GM21390 (cell line): ENCODE data around the gene HIVEP1.

ENCODE experiments used
- ATAC-seq: cut with Tn5 transposase; IDR thresholded peaks from one replicate; pipeline ENCODE4 v1.9.1; 2021; ENCODE audit not compliant: unreplicated experiment

Gene HIVEP1

DNA sequence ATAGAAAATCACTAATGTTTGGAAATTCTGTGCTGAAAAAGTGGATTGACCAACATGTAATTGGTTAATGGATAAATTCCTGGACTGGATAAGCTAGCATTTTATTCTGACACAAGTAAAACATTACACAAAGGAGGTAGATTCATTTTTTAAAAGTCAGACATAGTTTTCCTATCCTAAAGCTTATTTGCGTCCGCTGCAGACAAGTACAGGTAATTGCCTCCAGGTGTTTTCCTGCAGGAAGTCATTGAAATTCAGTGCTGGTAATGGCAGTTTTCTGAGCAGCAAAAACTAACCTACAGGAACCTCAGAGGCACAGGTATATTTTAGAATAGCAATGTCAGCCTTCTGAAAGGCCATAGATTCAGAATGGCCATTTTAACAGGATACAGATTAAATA lies 20.0 kb upstream of the HIVEP1 start:
- ATAC-seq: no peak

DNA sequence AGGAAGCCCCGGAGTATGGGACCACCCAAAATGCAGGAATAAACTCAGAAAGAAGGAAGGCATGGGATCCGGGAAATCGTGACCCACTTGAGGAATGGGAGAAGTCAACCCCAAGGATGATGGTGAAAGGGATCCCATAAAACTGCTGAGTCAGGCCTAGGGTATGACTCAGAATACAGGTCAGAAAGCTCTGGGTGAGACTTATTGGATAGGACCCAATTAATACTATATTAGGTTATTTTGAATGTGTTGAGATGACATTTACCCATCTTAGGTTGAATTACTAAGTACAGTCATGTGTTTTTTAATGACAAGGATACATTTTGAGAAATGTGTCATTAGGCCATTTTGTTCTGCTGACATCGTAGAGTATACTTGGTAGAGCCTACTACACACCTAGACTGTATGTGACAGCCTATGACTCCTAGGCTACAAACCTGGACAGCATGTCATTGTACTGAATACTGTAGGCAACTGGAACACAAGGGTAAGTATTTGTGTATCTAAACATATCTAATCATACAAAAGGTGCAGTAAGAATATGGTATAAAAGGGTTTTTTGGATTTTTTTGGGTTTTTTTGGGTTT lies 17.1 kb upstream of the HIVEP1 start:
- ATAC-seq: no peak

DNA sequence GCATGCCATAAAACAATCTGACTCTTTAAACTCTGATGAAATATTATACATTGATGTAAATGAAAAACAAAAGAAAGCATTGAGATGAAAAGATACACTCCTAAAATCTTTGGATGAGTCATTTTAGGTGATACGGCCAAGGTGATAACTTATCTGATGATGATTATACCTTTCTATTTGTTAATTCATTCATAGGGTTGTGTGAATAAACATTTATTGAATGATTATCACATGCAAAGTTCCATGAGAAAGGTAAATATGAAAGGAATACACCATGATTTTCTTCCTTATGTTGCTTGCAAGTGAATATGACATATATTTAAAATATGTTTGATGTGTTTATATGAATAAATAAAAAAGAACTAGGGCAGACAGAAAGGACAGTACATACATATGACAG lies 15.4 kb upstream of the HIVEP1 start:
- ATAC-seq: no peak

DNA sequence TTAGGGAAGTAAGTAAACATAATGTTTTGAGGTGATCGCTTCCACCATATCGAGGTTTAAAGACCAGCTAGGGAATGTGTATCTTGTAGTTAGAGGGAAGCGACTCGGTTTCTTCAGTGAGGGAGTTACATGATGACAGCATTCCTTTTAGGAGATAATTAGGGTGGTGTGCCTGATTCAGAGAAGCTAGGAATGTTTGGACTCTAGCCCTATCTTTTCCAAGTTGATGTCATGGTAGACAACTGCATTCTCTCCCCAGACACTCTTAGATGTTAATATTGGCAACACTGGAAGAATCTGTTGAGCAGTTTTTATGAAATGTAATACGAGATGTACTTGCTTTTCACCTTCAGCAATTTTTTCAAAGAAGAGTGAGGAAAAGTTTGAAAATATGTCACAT lies 12.9 kb upstream of the HIVEP1 start:
- ATAC-seq: no peak

DNA sequence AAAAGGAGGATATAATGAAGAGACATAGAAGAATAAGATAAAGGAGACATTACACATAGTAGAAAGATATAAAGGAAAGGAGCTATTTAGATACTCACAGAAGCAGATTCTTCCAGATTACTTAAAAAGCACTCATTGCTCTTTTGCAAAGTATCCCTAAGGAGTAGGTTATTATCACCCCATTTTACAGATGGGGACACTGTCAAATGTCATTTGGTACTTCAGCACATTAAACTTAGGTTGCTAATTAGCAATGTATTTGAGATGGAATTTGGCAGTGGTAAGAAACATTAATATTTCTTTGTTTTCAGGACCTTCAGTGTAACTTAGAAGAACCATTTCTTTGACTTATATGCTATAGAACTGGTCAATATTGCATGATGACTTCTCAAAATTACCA lies 11.9 kb upstream of the HIVEP1 start:
- no peak for ATAC-seq

DNA sequence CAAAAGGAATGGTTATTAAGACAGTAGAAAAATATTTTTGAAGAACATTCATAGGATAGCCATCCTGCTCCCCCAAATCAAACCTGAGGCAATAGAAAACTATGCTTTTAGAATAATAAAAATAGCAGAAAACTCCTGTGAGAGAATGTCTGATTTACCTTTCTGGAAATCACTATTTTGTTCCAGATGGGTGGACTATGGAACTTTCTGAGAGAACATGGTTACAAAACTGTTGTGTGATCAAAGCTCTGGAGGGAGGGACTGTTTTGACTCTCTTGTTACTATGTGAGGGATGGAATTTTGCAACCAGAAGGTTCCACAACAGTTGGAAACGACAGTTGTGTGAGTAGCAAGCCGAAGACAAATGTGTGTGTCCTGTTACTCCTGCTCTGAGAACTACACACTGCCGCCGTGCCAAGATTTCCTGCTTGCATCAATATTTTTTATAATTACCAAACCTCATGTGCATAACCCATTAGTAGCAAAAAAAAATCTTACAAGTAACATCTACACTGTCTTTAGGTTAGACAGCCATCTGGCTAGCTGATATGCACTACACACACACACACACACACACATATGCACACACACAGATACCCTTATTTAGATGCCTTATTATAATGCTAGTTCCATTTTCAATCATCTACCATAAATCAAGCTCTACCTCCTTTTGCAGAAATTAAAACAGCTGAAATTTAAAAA lies 11.0 kb upstream of the HIVEP1 start:
- ATAC-seq: no peak

DNA sequence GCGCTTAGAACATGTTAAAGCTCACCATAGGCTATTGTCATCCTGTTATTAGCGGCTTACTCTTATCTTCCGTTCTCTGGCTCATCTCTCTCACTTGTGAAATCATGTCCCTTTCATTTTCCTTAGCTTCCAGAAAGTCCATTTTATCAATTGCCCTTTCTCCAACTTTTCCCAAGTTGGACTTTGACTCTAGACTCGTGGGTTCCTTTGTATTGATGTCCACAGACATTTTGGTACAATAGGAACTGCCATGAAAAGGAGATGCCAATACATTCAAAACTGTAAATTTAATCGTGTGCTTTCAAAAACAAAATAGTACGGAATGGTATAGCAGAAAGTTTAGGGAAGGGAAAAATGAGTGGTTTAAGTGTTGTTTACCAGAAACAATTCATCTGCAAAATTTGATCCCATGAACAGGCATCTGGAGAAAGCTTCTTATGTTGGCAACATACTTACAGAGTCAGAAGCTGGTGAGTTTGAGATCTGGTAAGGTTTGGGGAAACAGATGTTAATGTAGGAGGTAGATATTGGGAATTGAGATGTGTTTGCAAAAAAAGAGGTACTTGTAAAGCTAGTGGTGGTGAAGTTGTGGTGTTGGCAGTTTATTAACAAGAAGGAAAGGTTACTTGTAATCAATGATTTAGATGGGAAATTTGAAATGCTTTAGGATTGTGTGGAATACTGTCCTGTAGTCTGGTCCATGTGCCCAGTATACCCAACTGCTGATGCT lies 10.2 kb upstream of the HIVEP1 start:
- no peak for ATAC-seq

DNA sequence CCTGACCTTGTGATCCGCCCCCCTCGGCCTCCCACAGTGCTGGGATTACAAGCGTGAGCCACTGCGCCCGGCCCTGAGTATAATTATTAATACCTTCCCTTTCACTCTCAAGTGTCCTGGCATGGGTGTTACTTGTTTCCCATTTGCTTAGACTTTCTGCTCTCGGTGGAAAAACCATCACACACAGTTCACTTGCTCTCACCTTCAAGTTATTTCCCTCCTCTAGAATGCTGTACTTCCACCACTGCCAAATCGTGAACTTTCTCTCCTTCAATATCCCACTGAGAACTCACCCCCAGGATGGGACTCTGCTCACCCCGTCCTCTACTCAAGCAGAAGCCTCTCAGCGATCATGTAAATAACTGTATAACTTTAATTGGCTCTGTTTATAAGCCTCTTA lies 4.6 kb upstream of the HIVEP1 start:
- no peak for ATAC-seq

DNA sequence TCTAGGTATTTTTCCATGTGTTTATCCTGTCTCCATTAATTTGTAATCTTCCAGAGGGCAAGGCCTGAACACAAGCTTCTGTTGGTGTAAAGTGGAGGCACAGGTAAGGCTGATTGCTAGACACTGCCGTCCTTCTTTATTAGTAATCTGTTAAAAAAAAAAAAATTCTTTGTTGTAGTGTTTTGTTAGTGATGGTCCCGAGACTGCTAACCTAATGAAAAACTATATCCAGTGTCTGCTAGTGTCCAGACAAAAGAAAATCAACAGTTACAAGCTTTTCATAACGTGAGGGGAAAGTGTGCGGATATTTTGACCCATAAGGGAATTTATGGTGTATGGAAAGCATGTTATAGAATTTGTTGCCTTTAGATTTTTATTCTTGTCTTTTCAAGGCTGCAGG lies 4.2 kb upstream of the HIVEP1 start:
- ATAC-seq: no peak

DNA sequence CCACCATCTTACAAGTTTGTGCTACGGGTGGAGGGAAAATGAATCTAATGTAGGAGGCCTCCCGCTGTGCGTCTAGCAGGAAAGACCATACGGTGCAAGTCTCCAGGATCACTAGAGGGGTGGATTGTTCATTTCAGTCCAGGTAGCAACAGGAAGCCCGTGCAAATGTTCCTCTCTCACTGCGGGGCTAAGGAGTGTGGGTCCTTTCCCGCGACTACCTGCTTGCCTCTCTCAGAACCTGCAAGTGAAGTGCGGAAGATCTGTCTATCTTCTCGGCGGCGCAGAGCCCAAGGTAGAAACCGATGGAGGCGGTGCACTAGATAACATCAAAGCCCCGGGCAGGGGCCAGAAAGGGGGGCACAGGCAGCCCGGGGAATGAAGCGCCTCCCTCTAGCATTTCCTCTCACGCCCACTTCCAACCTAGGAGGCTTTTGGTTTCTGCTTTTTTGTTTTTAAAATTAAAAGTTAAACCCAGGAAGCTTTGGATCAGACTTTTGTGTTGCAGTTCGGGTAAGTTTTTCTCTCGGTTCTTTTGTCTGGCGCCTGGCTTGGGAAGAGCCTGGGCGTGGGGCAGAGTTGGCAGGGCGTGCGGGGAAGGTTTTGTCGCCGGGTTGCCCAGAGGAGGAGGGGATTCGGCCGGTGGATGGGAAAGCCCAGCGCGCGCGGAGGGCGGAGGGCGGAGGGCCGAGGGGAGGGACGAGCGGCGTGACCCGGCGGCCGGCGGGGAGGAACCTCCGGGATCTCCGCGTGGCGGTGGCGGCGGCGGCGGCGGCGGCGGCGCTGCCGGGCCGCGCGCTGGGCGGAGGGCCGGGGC lies 3.5 kb upstream of the HIVEP1 start:
- ATAC-seq: peak; percentile 32

DNA sequence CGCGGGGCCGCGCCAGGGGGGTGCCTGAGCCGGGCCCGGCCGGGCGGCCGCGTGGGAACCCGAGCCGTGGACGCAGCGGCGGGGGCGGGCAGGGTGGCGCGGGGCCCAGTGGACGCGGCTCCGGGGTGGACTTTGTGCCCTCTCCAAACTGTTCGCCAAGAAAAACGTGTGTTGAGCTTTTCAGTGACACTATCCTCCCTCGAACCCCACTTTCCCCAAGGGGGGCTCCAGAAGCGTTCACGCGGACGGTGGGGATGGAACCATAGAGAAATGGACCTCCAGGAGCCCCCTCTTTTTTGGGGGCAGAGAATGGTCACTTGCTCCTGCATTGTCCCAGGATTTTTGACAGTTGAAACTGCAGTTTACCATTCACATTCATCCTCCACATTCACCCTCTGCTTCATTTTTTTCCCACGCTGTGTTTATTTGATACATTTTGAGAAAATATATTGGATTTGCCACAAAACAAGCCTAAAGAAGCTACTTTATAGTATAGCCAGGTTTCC lies 2.9 kb upstream of the HIVEP1 start:
- ATAC-seq: no peak

DNA sequence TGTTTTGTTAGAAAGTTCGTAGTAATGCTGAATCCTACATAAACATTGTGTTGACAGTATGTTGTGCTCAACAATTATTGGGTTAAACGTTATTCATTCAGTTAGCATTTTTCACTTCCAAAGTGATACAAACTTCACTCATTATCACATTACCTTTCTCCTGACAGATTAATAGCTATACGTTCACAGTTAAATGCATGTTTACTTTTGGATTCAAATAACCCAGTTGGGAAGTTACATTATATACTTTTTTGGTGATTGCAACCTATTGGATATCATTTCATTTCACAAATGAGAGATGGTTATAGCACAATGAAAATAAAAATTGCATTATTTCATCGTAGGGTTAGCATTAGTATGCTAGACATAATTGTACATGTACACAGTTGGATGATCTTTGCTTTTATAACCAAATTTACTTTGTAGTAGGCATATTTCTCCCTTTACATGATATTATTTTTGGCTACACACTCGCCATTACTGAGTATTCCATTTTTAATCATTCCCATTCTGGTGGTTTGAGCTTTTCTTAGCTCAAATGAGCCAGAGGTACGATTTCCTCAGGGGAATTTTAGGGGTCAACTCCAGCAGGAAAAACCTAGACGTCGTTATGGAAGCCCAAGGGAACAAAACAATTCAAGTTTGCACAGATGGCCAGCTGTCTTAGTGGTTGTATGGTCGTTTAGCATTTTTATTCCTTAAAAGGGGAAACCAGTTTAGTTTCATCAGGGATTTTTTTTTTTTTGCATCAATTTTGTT lies 2.1 kb upstream of the HIVEP1 start:
- ATAC-seq: no peak

DNA sequence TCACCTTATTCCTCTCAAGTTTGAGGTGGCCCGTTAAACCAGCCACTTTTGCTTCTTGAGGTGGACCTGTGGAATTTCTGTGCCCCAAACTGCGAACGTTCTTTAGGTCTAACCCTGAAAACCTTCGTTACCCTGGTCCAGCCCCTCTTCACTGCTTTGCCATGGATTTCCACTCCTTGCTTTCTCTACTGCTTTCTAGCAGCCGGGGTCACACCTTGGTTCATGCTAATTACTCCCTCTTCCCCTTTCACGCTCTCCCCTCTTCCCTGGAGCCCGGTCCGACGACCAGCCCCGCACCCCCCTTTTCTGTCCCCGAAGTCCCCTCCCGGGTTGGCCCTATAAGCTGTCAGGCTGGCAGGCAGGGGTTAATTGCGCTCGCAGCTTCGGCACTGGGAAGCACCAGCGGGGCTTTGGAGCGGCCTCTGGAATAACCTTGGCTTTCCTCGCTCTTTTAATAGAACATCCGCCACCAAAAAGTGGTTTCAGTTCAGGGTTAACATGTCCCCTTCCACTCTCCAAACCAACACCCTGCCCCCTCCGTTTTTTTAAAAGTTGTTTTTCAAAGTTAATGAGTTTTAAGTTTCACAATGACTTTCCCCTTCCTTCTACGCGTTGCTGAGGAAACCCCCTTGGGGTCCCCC lies 1.4 kb upstream of the HIVEP1 start:
- ATAC-seq: peak; percentile 38

DNA sequence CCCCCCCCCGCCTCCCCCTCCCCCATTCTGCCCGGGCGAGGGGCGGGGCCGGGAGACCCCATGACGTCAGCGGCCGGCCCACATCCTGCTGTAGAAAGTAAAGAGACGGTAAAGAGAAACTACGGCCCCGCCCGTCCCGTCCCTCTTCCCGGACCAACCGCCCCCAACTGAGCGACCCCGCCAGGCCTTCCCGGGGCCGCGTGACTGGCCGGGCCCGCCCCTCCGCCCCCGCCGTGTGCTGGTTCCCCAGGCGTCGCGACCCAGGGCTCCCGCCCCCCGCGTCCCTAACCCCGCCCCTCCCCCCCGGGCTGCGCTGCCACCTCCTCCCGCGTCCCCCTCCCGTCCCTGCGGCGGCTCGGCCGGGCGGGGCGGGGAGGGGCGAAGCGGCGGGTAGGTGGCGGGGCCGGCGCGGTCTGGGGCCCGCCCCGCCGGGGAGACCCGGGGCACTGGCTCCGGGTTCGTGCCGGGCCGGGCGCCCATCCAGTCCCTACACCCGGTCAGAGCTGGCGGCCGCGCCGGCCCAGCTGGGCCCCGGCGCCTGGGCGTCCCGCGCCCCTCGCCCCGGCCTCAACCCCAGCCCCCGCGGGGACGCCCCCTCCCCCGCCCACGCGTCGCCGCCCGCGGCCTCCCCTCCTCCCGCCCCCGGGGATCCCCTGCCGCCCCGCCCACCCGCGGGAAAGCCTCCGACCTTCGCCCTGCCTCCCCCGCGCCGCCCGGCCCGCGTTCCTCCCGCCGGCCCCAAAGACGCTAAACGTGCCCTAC lies 655 bp upstream of the HIVEP1 start:
- ATAC-seq: peak; percentile 60

DNA sequence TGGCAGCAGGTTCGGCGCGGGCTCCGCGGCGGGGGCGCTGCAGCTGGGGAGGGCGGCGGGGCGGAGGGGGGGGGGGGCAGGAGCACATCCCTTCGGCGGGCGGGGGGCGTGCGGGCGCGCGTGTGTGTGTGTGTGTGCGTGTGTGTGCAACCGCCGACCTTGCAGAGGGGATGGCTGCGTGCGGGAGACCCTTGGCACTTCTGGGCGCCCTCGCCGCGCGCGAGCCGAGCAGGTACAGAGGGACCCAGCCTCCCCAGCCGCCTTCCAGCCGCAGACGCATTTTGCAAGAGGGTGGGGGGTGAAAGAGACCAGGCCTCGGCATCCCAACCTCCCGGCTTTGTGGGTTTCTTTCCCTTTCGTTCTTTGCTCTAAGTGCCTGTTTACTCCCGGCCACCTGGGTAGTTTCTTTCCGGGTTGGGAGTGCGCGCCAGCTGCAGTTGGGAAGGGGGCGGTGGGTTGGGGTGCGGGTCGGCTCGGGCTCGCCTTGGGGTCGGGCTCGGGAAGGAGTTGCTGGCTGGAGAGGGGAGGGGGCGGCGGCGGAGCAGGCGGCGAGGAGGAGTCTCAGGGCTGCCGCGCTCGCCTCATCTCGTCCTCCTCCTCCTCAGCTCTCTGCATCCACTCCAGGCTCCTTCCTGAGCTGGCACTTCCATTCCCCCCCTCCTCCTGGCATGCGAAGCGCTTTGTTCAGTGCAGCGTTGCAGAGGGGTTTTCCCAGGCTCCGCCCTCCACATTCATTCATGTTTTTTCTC lies 620 bp downstream of the HIVEP1 start:
- ATAC-seq: no peak

DNA sequence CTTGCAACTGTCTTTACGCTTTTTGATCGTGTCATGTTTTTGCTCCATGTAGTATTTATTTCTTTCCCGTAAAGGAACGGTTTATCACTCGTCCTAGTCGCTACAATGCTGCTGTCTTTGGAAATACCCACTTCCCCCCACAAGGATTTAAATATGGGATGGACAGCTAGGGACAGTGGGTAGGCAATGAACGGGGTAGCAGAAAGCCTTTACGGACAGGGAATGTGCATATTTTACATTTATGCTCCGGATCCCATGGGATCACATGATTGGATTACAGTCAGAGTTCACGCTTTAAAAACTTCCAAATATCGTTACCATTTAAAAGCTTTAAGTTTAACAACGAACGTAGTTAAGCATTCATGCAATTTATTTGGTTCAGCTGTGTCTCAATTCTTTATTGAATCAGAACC lies 1.2 kb downstream of the HIVEP1 start:
- no peak for ATAC-seq

DNA sequence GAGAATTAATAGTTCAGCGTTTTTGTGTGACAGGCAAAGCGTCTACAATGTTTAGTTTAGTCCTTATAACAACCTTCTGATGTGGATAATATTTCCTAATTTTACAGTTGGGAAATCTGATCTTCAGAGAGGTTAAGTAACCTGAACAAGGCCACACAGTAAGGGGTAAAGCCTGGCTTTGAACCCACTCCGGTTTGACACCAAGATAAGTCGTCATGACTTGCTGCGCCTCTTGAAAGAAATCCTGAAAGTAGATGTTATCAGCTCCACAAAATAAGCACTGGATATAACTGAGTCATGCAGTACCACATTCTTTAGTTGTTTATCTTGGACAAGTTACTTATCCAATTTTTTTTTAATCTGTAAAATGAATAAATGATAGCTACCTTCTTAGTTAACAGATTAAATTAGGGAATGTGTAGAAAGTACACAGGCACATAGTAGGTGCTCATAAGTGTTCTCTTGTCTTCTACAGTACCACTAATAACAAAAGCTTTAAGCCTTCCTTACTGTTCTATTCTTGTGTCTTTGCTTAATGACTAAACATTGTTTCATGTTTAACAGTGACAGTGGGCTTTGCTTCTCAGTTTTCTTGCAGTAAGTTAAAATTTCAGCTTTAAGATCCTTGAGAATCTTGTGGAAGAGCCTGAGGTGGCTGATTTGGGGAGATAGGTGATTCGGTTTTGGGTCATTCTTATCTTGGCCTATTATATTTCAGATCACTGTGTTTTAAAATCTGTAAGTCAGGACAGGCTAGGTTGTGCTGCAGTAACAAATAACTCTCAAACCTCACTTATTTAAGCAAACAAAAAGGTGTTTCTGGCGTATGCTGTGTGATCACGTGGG lies 2.1 kb downstream of the HIVEP1 start:
- no peak for ATAC-seq

DNA sequence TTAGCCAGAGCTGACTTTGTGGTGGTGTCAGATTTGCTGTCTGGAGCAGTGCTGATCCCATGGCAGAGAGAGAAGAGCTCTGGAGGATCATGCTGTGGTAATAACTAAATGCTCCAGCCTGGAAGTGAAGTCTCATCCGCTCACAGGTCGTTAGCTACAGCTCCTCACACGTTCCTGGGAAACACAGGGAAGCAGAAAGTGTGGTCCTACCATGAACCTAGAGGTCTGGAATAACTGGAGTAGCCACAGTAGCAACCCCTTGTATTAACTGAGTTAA lies 2.7 kb downstream of the HIVEP1 start:
- no peak for ATAC-seq
